ENCODE data around the gene GALNT1. TPM values are rescaled to one million over a fixed set of nuclear protein-coding genes. Genes with fewer than 3 reads are reported as not detected.

Gene GALNT1
- total and polyA plus RNA-seq, 2 of the 4 experiments (the other 2 are of a cell fraction), result 24.9 to 43.9 TPM

GRCh38 chr18:35711227-35711626, 129.7 kb downstream of the GALNT1 start:
- BruUV-seq (replicated peaks), result no TSS peak
- Histone ChIP-seq H3K27ac (ENCODE audit: insufficient read depth, low read length) (no peak overlapping the region), H3K23ac (ENCODE audit: low read depth, low read length) (no peak overlapping the region), H2AK5ac (ENCODE audit: low read depth, low read length) (no peak overlapping the region), H4K20me1 (ENCODE audit: insufficient read depth, low read length) (no peaks in the 10 kb centered on the region), H2AK9ac (replicated peaks; ENCODE audit: low read depth, low read length, poor library complexity) (no peak overlapping the region), H4K91ac (ENCODE audit: insufficient read depth, low read depth, low read length) (no peak overlapping the region), H3K4ac (ENCODE audit: low read depth, low read length) (no peak overlapping the region), H3K9me1 (ENCODE audit: insufficient read depth, low read length) (no peaks in the 10 kb centered on the region; the same call in 1 of the 2 replicates), H2BK5ac (ENCODE audit: low read depth, low read length, poor library complexity, severe bottlenecking) (no peak overlapping the region), H3K9ac (ENCODE audit: low read depth, low read length) (no peak overlapping the region), H3K18ac (ENCODE audit: low read depth, low read length) (no peak overlapping the region), H4K8ac (ENCODE audit: low read depth in 2 of 2, low read length in 2 of 2) (no peak overlapping the region), H2BK120ac (ENCODE audit: low read depth, low read length) (no peak overlapping the region), H3K9me3 (ENCODE audit: control insufficient read depth, insufficient read depth, low read length) (no peaks in the 10 kb centered on the region), H4K5ac (ENCODE audit: low read depth, low read length) (no peak overlapping the region), H3K79me1 (ENCODE audit: low read depth in 1 of 2, low read length in 2 of 2) (no peaks in the 10 kb centered on the region), H2BK20ac (ENCODE audit: low read depth, low read length) (no peak overlapping the region), H3K4me3 (ENCODE audit: insufficient read depth, low read depth, low read length) (no peak overlapping the region), H3K4me2 (ENCODE audit: low read depth, low read length) (no peak overlapping the region), H2BK15ac (ENCODE audit: low read depth, low read length) (no peak overlapping the region), H3K56ac (ENCODE audit: extremely low read depth, insufficient read depth, low read length) (no peak overlapping the region), H3K27me3 (ENCODE audit: control insufficient read depth, insufficient read depth, low read length) (no peaks in the 10 kb centered on the region), H3K36me3 (ENCODE audit: control insufficient read depth, insufficient read depth, low read length) (peaks cover 3% of the 10 kb centered on the region; the same call in 1 of the 2 replicates), H3K4me1 (ENCODE audit: control insufficient read depth, insufficient read depth, low read length) (no peaks in the 10 kb centered on the region), H2AFZ (replicated peaks; ENCODE audit: low read length, poor library complexity) (no peak overlapping the region), H3K14ac (replicated peaks; ENCODE audit: low read depth, low read length) (no peak overlapping the region)
- CTCF ChIA-PET, result interaction anchor here (1.3 kb wide), 1 partner anchor 16 kb away, joined by 3 read pairs; no protein-coding TSS in a partner anchor
- no CpG with 5 or more reads among the region's 2 CpGs for WGBS, 2 experiments (ENCODE audit: extremely low coverage in 2 of 2, insufficient read length in 1 of 2)
- TF ChIP-seq, protein P1, sequence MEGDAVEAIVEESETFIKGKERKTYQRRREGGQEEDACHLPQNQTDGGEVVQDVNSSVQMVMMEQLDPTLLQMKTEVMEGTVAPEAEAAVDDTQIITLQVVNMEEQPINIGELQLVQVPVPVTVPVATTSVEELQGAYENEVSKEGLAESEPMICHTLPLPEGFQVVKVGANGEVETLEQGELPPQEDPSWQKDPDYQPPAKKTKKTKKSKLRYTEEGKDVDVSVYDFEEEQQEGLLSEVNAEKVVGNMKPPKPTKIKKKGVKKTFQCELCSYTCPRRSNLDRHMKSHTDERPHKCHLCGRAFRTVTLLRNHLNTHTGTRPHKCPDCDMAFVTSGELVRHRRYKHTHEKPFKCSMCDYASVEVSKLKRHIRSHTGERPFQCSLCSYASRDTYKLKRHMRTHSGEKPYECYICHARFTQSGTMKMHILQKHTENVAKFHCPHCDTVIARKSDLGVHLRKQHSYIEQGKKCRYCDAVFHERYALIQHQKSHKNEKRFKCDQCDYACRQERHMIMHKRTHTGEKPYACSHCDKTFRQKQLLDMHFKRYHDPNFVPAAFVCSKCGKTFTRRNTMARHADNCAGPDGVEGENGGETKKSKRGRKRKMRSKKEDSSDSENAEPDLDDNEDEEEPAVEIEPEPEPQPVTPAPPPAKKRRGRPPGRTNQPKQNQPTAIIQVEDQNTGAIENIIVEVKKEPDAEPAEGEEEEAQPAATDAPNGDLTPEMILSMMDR (conservative IDR thresholded peaks at IDR 0.05; ENCODE audit: low read depth, low read length), result no peak
- dilution Hi-C loops (cut with HindIII; ENCODE audit: low sequenced_read_pairs, unreplicated experiment) (no loop called here), intact Hi-C loops (cut with micrococcal nuclease) (no loop called here), in situ Hi-C loops (cut with MboI; ENCODE audit: low sequenced_read_pairs) (no loop called here)
- POLR2A ChIA-PET (ENCODE audit: unreplicated experiment), result no interaction called here
- ATAC-seq (ENCODE audit: low read depth) (no peak), DNase-seq (no peak)
